Muscle of leg (tissue), 11 donors: ENCODE data around the gene RTN4RL2. TPM values are rescaled to one million over a fixed set of nuclear protein-coding genes. Genes with fewer than 3 reads are reported as not detected.
A peak's percentile ranks its signal among the peaks of the same experiment; 100 is the strongest.
"Not testable (repeated sequence)": the region's sequence is repeated elsewhere in the genome, so short reads cannot be mapped to it uniquely, and the experiment has no call there.

ENCODE experiments used
- DNase-seq: peaks from one replicate; pipeline ENCODE4 v3.0.0; 2013
- H3K27ac ChIP-seq: one replicate; pipeline ENCODE4 v1.5.1; 2013; ENCODE audit warnings: mild to moderate bottlenecking, low read length, control low read depth
- H3K27me3 ChIP-seq: one replicate; pipeline ENCODE4 v1.6.1; 2013; ENCODE audit warnings: low read length; ENCODE audit not compliant: control insufficient read depth, insufficient read depth
- H3K36me3 ChIP-seq: one replicate; pipeline ENCODE4 v1.6.1; 2013; ENCODE audit warnings: low read length; ENCODE audit not compliant: control insufficient read depth, insufficient read depth
- H3K4me1 ChIP-seq: one replicate; pipeline ENCODE4 v1.6.1; 2013; ENCODE audit warnings: low read length; ENCODE audit not compliant: control insufficient read depth, insufficient read depth
- H3K4me3 ChIP-seq: one replicate; pipeline ENCODE4 v1.5.1; 2013; ENCODE audit warnings: low read length, control low read depth
- H3K9me3 ChIP-seq: replicated peaks from 2 replicates; pipeline ENCODE4 v1.6.1; 2013; ENCODE audit warnings: low read depth, low read length; ENCODE audit not compliant: control insufficient read depth
- WGBS: methylation state at CpG from one replicate; pipeline ENCODE4 v1.1.5; 2013; ENCODE audit warnings: missing lambda C conversion rate; ENCODE audit not compliant: insufficient coverage; 5-methylcytosine and 5-hydroxymethylcytosine counted together
- polyA plus RNA-seq, 8 donors: library from polyadenylated mRNA; unstranded; fragments of 120-200 nt; gene quantifications; one replicate each; pipeline versions ENCODE4 v1.2.1 to v1.2.3, GENCODE V29; 2013; ENCODE audit warnings: inconsistent platforms in 1 of 8, low replicate concordance in 1 of 8; ENCODE audit not compliant: insufficient read length in 8 of 8, insufficient read depth in 1 of 8
- total RNA-seq: library from RNA; stranded (reverse); fragments of 120-200 nt; gene quantifications from one replicate; pipeline ENCODE4 v1.2.4, GENCODE V29; 2013

The RTN4RL2 gene
- total and polyA plus RNA-seq, 9 donors, result 2.0 to 27.2 (median 16.7) TPM

DNA sequence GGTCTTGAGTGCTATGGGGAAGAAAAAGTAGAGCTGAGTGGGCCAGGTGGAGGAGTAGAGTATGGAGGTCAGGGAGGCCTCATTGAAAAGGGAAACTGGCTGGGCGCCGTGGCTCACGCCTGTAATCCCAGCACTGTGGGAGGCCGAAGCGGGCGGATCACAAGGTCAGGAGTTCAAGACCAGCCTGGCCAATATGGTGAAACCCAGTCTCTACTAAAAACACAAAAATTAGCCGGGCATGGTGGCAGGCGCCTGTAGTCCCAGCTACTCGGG is 15.3 kb upstream of the RTN4RL2 start:
- not testable (repeated sequence) for DNase-seq, H3K36me3 ChIP-seq, H3K9me3 ChIP-seq, H3K4me1 ChIP-seq, H3K27me3 ChIP-seq, H3K27ac ChIP-seq, H3K4me3 ChIP-seq
- WGBS, result 73% methylated on average over 4 of the region's 9 CpGs

DNA sequence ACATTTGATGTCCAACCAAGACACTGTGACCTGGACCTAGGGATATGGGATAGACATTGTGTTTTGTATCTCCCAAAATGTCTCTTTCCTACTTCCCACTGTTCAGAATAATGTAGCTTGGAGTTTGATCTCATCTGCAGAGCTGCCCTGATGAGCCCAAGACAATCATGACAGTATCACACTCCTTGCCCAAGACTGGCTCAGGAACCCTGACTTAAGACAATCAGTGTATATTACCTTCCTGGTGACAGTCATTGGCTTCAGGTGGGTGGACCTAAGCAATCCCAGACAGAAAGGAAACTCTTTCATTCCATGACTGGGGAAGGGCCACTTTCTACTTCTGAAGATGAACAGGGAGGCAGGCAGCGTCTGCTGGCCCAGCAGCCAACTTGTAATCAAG is 14.3 kb upstream of the RTN4RL2 start:
- peaks cover 12% of the 10 kb centered on the region for H3K27me3 ChIP-seq
- H3K4me3 ChIP-seq, result no peak overlapping the region
- no peak for DNase-seq
- H3K36me3 ChIP-seq, result no peaks in the 10 kb centered on the region
- H3K27ac ChIP-seq, result no peak overlapping the region
- H3K4me1 ChIP-seq, result no peaks in the 10 kb centered on the region
- no peaks in the 10 kb centered on the region for H3K9me3 ChIP-seq
- WGBS, result 67% methylated on average over 1 of the region's 1 CpG

DNA sequence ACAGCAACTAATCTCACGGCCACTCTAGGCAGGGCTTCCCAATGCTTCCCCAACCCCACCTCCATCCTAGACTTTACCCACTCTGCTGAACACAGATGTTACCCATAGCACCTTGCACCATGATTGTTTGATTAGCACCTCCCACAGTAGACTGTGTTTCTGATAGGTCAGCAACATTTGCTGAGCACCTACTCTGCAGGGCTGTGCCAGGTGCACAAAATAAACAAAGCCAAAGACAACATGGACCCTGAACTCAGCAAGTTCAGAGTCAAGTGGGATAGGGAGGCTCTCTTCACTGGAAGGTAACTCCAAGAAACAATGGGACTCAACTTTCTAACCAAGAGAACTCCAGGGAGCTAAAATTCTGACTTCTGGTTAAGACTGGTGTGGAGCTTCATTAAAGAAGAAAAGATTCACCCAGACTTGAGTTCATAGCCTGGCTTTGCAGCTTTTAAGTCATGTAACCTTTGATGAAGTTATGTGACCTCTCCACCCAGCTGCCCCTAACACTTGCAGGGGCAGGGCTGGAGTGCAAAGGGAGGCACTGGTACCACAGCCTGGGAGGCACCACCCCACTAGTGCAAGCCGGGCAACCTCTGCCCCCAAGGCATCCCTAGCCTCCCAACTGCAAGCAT is 6.7 kb upstream of the RTN4RL2 start:
- Histone ChIP-seq H3K27ac (no peak overlapping the region), H3K9me3 (no peaks in the 10 kb centered on the region), H3K4me1 (peaks cover 17% of the 10 kb centered on the region), H3K36me3 (no peaks in the 10 kb centered on the region), H3K27me3 (peaks cover 33% of the 10 kb centered on the region), H3K4me3 (no peak overlapping the region)
- no peak for DNase-seq
- 67% methylated on average over 1 of the region's 2 CpGs for WGBS

DNA sequence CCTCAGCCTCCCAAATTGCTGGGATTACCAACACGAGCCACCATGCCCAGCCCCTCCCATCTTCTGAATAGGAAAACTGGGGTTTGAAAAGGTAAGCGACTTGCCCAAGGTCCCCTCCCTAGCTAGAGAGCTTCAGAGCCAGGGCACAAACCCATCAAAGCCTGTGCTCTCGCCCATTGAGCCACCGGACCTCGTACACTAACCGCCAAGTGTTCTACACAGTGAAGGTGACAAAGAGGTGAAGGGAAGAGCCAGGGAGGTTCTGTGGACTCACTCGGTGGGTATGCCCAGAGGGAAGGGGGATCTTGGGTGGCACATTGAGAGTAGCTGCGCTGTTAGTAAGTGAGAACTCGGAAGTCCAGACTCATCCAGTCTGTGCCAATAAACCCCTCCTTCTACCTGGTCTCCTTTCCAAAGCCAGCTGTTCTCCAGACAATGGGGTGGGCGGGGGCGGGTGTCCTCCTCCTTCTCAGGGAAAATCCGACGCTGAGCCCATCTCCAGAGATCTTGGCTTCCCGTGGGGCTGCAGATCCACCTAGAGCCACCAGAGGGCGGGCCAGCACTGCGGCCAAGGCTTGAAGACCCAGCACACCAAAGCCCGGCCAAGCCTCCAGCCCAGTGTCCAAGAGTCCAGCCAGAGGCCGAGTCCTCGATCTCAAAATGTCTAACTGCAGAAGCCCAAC is 3.2 kb upstream of the RTN4RL2 start:
- H3K9me3 ChIP-seq, result no peaks in the 10 kb centered on the region
- peaks cover 58% of the 10 kb centered on the region for H3K27me3 ChIP-seq
- 10% methylated on average over 13 of the region's 19 CpGs for WGBS
- no peak overlapping the region for H3K4me3 ChIP-seq
- DNase-seq, result peak; percentile 94
- H3K36me3 ChIP-seq, result no peaks in the 10 kb centered on the region
- H3K27ac ChIP-seq, result no peak overlapping the region
- H3K4me1 ChIP-seq, result peaks cover 45% of the 10 kb centered on the region

DNA sequence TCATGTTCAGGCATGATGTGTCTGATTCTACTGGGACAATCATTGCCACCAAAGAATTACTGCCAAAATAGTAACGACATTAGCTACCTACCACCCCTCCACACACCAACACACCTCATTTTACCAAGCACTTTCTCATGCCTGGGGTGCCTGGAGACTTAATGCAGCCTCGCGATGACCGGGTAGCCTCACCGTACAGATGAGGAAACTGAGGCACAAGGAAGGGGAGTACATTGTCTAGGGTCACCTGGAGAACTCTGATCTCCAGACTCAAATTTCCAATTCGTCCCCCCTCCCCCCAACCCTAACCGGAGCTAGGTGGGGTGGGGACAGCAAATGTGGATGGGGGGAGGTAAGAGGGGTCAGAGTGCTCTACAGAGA is 2.7 kb upstream of the RTN4RL2 start:
- Histone ChIP-seq H3K36me3 (no peaks in the 10 kb centered on the region), H3K4me1 (peaks cover 50% of the 10 kb centered on the region), H3K9me3 (no peaks in the 10 kb centered on the region), H3K4me3 (no peak overlapping the region), H3K27ac (no peak overlapping the region), H3K27me3 (peaks cover 64% of the 10 kb centered on the region)
- WGBS, result 0% methylated on average over 1 of the region's 7 CpGs
- no peak for DNase-seq

DNA sequence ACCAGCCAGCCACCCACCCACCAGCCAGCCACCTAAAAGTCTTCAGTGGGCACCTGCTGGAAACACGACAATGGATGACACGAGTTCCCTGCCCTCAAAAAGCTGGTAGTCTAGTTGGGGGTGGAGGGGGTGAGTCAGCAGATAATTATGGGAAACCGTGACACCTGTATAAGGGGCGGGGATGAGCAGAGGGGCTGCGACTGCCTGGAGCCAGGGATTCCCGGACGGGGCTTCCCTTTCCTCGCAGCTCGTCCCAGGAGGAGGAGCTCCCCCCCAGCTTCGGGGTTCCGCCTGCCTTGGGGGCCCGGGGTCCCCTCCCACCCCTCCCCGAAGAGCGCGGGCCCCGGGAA is 2.3 kb upstream of the RTN4RL2 start:
- peaks cover 68% of the 10 kb centered on the region for H3K27me3 ChIP-seq
- peak overlapping the region; percentile 22 for H3K4me3 ChIP-seq
- 2% methylated on average over 13 of the region's 16 CpGs for WGBS
- H3K36me3 ChIP-seq, result no peaks in the 10 kb centered on the region
- H3K4me1 ChIP-seq, result peaks cover 54% of the 10 kb centered on the region
- DNase-seq, result no peak
- no peak overlapping the region for H3K27ac ChIP-seq
- no peaks in the 10 kb centered on the region for H3K9me3 ChIP-seq

DNA sequence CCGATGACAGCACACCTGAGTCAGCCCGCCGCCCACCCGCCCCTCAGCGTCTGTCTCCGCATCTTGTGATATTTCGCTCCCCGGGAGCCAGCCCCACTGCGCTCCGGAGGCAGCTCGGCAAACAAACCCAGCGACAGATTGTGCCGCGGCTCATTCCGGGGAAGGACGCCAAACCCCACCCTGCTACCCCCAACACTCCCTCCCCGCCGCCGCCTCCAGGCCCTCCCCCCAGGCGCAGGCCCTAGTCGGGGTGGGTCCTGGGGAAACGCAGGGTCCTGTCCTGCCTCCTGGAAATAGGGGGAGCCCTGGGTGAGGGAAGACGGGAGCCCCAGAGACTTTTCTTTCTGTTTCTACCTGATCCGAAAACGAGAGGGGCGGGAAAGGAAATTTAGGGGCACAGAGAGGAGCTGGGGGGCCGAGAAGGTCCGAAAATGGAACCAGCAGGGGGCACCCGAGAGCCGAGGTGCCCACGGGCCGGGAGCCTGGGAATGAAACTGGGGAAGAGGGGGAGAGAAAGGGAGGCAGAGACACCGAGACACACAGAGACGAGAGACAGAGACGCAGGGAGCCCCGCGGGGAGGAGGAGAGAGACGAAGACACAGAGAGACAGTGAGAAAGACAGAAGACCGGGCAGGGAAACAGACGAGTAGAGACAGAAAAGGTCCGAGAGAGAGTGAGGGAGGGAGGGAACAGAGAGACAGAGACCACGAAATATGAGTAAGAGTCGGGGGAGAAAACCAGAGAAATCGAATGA is 1.7 kb upstream of the RTN4RL2 start:
- WGBS, result under 1% methylated on average over 32 of the region's 44 CpGs
- no peaks in the 10 kb centered on the region for H3K36me3 ChIP-seq
- DNase-seq, result peak; percentile 48
- H3K4me3 ChIP-seq, result peak overlapping the region; percentile 22
- peaks cover 59% of the 10 kb centered on the region for H3K4me1 ChIP-seq
- H3K27me3 ChIP-seq, result peaks cover 73% of the 10 kb centered on the region
- H3K27ac ChIP-seq, result no peak overlapping the region
- H3K9me3 ChIP-seq, result no peaks in the 10 kb centered on the region

DNA sequence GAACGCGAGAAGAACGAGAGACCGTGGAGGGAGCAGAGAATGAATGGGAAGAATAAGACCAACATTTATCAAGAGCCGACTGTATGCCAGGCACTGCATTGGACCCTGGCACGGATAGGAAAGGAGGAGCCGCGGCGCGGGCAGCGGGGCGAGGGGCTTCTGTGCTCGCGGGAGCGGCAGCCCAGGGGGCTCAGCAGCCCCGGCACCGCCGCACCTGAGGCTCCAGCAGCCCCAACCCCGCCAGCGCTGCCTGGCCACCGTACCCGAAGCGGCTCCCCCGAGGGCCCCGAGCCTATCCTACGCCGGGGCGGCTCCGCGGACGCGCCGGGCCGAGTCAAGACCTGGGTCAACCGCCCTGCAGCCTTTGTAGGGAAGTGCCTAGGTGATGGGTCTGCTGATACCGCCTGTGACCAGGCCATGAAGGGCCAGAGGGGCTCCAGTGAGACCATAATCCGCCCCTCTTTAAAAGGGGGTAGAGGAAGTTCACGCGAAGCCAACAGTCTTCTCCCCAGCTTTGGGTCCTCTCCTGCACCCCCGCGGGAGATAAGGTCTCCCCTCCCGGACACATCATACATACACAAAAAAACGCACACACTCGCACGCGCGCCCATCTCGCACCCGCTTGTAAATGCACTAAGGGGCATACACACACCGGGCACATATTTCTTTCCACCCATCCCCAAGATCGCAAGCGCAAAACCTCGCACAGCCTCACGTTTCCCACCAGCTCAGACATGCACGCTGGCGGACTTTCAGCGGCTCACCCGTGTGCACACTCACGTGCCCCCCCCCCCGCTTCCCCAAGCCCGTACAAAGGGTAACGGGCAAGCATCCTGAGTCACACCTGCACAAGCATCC is 935 bp upstream of the RTN4RL2 start:
- DNase-seq, result no peak
- Histone ChIP-seq H3K27ac (no peak overlapping the region), H3K4me1 (peaks cover 67% of the 10 kb centered on the region), H3K9me3 (no peaks in the 10 kb centered on the region), H3K4me3 (peak overlapping the region; percentile 38), H3K36me3 (no peaks in the 10 kb centered on the region), H3K27me3 (peaks cover 81% of the 10 kb centered on the region)
- WGBS, result under 1% methylated on average over 48 of the region's 62 CpGs

DNA sequence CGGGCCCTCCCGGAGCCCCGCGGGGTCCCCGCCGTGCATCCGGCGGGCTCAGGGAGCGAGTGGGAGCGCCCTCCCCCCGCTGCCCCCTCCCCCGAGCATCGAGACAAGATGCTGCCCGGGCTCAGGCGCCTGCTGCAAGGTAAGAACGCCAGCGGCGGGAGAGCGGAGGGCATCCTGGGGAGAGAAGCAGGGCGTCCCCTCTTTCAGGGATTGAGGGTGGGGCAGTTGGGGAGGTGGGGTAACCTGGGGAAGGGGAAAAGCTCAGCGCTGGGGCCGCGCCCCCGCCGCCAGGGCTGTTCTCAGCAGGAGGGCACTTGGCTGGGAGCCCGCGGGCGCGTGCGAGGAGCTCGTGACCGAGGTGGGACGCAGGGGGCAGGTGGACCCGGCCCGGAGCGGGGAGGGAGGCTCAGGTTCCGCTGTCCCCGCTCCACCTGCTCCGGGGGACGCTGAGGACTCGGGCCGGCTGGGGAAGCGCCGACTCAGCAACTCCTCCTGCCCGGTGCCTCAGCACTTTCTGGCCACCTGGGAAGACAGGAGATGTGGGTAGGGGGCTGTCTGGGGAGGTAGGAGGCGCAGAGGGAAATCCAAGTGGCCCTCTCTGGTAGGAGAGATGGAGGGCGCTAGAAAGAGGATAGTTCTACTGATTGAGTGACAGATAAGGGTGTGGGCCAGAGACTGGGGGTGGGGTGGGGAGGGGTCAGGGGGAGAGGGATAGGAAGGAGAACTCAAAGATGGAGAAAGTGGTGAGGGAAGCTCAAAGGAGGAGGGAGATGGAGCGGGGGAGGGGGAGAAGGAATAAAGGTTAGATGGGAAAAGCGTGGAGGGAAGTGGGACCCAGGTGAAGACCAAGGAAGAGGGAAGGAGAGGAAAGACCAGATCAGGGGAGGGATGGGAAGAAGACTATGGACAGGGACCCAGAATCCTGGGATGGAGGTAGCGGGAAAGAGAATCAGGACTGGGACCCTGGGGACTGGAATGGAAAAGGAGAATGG is 726 bp downstream of the RTN4RL2 start:
- H3K36me3 ChIP-seq, result no peaks in the 10 kb centered on the region
- H3K4me3 ChIP-seq, result peak overlapping the region; percentile 42
- H3K27ac ChIP-seq, result peak overlapping the region; percentile 20
- peaks cover 85% of the 10 kb centered on the region for H3K27me3 ChIP-seq
- H3K9me3 ChIP-seq, result no peaks in the 10 kb centered on the region
- DNase-seq, result no peak
- 2% methylated on average over 46 of the region's 50 CpGs for whole genome bisulfite sequencing
- H3K4me1 ChIP-seq, result peaks cover 77% of the 10 kb centered on the region
